Measurements from ENCODE around the gene ST6GALNAC5.

Gene ST6GALNAC5

GRCh38 chr1:77065693-77066342, 198.5 kb downstream of the ST6GALNAC5 start:
- H2AFZ ChIP-seq (ENCODE audit: low read depth, low read length, severe bottlenecking) = no peak overlapping the region
- H3K4me2 ChIP-seq (ENCODE audit: low read depth, low read length, poor library complexity, severe bottlenecking) = no peak overlapping the region
- H3K36me3 ChIP-seq (ENCODE audit: low read length) = no peaks in the 10 kb centered on the region

GRCh38 chr1:77068013-77068412, 200.7 kb downstream of the ST6GALNAC5 start:
- H2AFZ ChIP-seq (ENCODE audit: low read depth, low read length, severe bottlenecking) = no peak overlapping the region
- H3K36me3 ChIP-seq (ENCODE audit: low read length) = no peaks in the 10 kb centered on the region
- H3K27ac ChIP-seq (ENCODE audit: low read depth, low read length) = no peak overlapping the region
- no peaks in the 10 kb centered on the region for H4K20me1 ChIP-seq (ENCODE audit: low read depth, low read length)
- H3K4me2 ChIP-seq (ENCODE audit: low read depth, low read length, poor library complexity, severe bottlenecking) = no peak overlapping the region
- H3K27me3 ChIP-seq (ENCODE audit: low read length) = no peaks in the 10 kb centered on the region
- no peak for TF ChIP-seq CTCF (IDR thresholded peaks at IDR 0.05; ENCODE audit: insufficient read depth, low read length, poor library complexity, severe bottlenecking)
- TF ChIP-seq EZH2phosphoT487 (conservative IDR thresholded peaks at IDR 0.05; ENCODE audit: low read length) = no peak
- no peaks in the 10 kb centered on the region for H3F3A ChIP-seq (ENCODE audit: insufficient read depth)
- H3K9ac ChIP-seq (ENCODE audit: low read length) = no peak overlapping the region
- H3K9me3 ChIP-seq (ENCODE audit: insufficient read depth, low read length) = no peaks in the 10 kb centered on the region
- no peaks in the 10 kb centered on the region for H3K9me2 ChIP-seq (replicated peaks; ENCODE audit: insufficient read depth, low read length)
- H3K79me2 ChIP-seq (ENCODE audit: insufficient read depth, low read length) = no peaks in the 10 kb centered on the region
- H3K4me3 ChIP-seq (ENCODE audit: insufficient read depth, low read length, poor library complexity, severe bottlenecking) = no peak overlapping the region

More at GRCh38 chr1:77065693-77066342, 198.5 kb downstream of the ST6GALNAC5 start:
- no peaks in the 10 kb centered on the region for H4K20me1 ChIP-seq (ENCODE audit: low read depth, low read length)
- H3K9ac ChIP-seq (ENCODE audit: low read length) = no peak overlapping the region
- no peaks in the 10 kb centered on the region for H3F3A ChIP-seq (ENCODE audit: insufficient read depth)
- H3K27me3 ChIP-seq (ENCODE audit: low read length) = no peaks in the 10 kb centered on the region
- H3K79me2 ChIP-seq (ENCODE audit: insufficient read depth, low read length) = no peaks in the 10 kb centered on the region
- H3K27ac ChIP-seq (ENCODE audit: low read depth, low read length) = no peak overlapping the region
- H3K4me3 ChIP-seq (ENCODE audit: insufficient read depth, low read length, poor library complexity, severe bottlenecking) = no peak overlapping the region
- H3K9me2 ChIP-seq (replicated peaks; ENCODE audit: insufficient read depth, low read length) = no peaks in the 10 kb centered on the region
- H3K9me3 ChIP-seq (ENCODE audit: insufficient read depth, low read length) = no peaks in the 10 kb centered on the region
- TF ChIP-seq EZH2phosphoT487 (conservative IDR thresholded peaks at IDR 0.05; ENCODE audit: low read length) = no peak
- TF ChIP-seq CTCF (IDR thresholded peaks at IDR 0.05; ENCODE audit: insufficient read depth, low read length, poor library complexity, severe bottlenecking) = no peak

- no peak overlapping the region for H3K9ac ChIP-seq (ENCODE audit: low read length)
- TF ChIP-seq CTCF (IDR thresholded peaks at IDR 0.05; ENCODE audit: insufficient read depth, low read length, poor library complexity, severe bottlenecking) = no peak
- H2AFZ ChIP-seq (ENCODE audit: low read depth, low read length, severe bottlenecking) = no peak overlapping the region
- H3F3A ChIP-seq (ENCODE audit: insufficient read depth) = no peaks in the 10 kb centered on the region
- no peaks in the 10 kb centered on the region for H3K9me2 ChIP-seq (replicated peaks; ENCODE audit: insufficient read depth, low read length)
- no peak overlapping the region for H3K4me2 ChIP-seq (ENCODE audit: low read depth, low read length, poor library complexity, severe bottlenecking)
- H3K79me2 ChIP-seq (ENCODE audit: insufficient read depth, low read length) = no peaks in the 10 kb centered on the region
- H3K27me3 ChIP-seq (ENCODE audit: low read length) = no peaks in the 10 kb centered on the region
- no peaks in the 10 kb centered on the region for H4K20me1 ChIP-seq (ENCODE audit: low read depth, low read length)
- no peaks in the 10 kb centered on the region for H3K9me3 ChIP-seq (ENCODE audit: insufficient read depth, low read length)
- no peaks in the 10 kb centered on the region for H3K36me3 ChIP-seq (ENCODE audit: low read length)
- no peak overlapping the region for H3K27ac ChIP-seq (ENCODE audit: low read depth, low read length)
- no peak overlapping the region for H3K4me3 ChIP-seq (ENCODE audit: insufficient read depth, low read length, poor library complexity, severe bottlenecking)
Observed at GRCh38 chr1:77076759-77077158, 209.5 kb downstream of the ST6GALNAC5 start.

Data from SU-DHL-6 (cell line).